HG02943 (cell line): Measurements from ENCODE around the gene HECW1.

Experiments used
- ATAC-seq: cut with Tn5 transposase; IDR thresholded peaks from one replicate; pipeline ENCODE4 v1.9.1; 2021; ENCODE audit warnings: mild to moderate bottlenecking, low read depth, moderate library complexity; ENCODE audit not compliant: unreplicated experiment

Gene HECW1

DNA sequence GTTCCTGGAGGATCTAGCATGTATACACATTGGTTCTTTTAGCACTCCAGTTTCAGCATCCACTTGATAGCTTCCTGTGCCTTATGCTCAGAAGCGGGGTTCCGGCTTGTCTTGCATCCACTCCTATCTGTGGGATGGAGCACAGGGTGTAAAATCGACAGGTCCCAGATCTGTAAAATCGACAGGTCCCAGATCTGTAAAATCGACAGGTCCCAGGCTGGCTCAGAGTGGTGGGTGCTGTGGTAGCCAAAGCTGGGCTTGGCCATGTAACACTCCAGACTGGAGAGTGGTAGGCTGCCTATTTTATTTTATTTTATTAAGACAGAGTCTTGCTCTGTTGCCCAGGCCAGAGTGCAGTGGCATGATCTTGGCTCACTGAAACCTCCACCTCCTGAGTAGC is 30.3 kb downstream of the HECW1 start:
- no peak for ATAC-seq

DNA sequence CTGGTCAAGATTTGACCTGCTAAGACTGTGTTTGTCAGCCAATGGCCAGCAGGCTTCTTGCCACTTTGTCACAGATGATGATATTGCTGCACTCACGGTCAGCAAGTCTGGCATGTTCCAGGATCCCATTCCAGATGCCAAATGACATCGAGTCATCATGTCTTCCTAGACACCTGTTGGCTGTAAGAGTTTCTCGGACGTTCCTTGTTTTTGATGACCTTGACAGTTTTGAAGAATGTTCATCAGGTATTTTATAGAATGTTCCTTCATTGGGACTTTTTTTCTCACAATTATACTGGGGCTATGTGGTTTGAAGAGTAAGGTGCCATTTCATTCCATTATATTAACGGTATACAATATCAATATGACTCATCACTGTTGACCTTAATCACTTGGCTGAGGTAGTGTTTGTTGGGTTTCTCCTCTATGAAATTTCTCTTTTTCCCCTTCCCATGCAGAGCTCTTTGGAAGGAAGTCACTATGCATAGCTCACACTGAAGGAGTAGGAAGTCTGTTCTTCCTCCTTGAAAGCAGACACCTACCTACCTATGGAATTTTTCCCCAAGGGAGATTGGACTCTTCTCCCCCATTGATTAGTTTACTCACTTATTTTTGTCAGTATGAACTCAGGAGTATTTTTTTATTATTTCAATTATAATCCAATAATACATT is 31.6 kb downstream of the HECW1 start:
- ATAC-seq, result no peak

GRCh38 chr7:43148161-43148731 is 35.8 kb downstream of the HECW1 start:
- ATAC-seq, result no peak

GRCh38 chr7:43151076-43151475 is 38.6 kb downstream of the HECW1 start:
- no peak for ATAC-seq

- no peak for ATAC-seq
These were observed 40.2 kb downstream of the HECW1 start for GRCh38 chr7:43152696-43153095.

DNA sequence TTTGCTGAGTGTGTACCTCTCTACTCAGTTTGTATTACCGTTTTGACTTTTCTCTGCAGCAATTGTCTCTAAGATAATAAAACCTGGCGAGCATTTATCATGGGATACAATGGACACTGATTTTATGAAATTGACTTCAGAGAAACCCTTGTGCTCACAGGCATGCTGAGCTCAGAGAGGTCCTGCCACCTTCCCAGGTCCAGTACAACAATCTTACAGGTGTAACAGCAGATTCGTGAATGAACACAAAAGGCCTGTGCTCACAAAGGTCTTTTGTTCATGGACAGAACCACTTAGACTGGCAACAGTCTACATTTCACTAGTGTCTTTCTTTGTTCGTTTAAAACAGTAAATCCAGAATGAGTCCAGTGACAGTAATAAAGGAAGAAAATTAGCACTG is 43.2 kb downstream of the HECW1 start:
- ATAC-seq, result no peak

DNA sequence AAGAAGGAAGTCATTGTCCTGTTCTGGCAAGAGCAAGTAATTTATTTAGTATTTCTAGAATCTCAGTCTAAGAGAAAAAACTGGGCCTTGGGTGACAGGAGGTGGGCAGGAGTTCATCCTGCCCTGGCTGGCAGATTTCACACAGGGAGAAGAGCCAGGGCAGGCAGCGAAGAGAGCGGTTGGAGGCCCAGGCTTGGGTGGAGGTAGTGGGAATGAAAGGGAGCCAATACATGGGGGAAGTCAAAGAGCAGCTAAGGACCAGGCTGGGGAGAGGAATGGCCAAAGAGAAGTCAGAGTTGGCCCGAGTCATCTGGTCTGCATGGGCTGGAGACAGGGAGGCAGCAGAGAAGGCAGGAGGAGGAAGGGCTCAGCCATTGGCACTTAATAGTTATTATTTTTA is 51.4 kb downstream of the HECW1 start:
- ATAC-seq, result no peak

DNA sequence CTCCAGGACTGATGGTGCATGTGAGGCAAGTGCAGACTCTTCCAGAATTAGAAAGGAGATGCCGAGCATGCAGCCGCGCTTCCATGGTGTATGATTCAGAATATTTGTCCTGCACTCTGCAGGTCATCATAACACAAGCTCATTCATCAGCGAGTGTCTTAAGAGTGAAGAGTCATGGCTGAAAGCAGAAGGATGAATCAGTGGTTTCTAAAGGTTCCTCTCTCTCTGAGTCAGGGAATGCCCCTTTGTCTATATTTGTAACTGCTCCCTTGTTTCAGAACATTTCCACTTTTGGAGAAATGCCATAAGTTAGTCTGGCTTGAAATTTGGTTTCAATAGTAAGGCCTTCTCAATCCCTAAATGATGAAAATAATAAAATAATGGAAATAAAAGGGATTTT is 52.3 kb downstream of the HECW1 start:
- ATAC-seq, result peak; percentile 65

DNA sequence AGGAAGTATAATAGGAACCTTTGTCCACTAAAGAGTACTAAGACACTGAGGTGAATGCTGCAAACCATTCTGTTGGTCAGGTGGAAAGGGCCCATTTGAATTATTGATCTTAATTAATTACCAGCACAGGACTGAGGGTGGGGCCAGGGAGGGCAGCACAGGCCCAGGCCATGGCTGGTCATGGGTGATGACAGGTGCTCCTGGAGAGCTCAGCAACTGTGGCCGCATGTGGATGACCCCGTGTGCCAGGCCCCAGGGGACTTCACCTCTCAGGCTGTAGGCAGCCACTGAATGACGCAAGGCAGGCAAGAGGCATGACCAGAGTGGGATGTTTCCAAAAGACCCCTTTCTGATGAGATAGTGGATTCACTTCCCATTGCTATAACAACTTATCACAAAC is 54.2 kb downstream of the HECW1 start:
- no peak for ATAC-seq

- ATAC-seq, result no peak
These were observed 56.6 kb downstream of the HECW1 start for GRCh38 chr7:43169076-43169475.

- ATAC-seq, result no peak
These were observed 58.1 kb downstream of the HECW1 start for GRCh38 chr7:43170571-43170970.

DNA sequence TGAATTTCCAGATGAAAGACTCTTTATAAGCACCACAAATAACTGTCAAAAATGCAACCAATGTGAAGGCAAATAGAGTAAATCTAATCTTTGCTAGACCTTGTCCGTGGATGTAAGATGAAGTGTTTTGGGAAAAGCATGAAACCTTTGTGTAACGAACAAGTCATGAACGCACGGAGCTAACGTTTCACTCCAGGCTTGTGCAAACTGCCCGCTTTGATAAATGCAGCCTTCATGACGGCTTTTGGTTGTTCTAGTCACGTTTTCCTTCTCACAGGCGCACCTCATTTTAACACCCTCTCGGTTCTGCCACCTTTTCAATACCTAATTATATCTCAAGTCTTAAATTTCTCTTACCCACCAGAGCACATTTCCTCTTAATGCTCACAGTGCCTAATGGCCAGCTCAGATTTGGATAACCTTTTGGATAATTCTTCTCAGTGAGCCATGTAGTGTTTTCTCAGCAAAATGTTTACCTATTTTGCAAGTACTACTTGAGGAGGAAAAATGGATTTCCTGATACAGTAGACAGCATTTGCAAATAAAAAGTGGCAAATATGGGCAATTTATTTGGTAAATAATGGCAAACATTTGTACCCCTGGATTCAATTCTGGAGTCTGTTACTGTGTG is 63.2 kb downstream of the HECW1 start:
- no peak for ATAC-seq

DNA sequence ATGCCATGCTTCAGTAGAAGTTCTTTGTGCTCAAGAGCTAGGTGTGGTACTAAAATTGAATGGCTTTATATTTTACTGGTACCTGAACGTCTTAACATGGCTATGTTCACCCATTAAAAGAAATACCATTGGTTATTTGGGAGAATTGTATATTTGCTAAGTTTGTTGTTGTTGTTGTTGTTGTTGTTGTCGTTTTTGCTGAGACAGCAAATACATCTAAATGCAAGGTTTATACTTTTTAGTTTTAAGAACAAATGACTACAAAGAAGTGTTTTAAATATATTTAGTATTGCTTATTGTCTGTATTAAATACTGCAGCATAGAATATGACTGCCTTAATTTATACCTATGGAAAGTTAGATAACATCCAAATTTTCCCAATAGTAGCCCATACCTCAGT is 66.9 kb downstream of the HECW1 start:
- ATAC-seq, result no peak

GRCh38 chr7:43192806-43193460 is 80.5 kb downstream of the HECW1 start:
- no peak for ATAC-seq

- no peak for ATAC-seq
These were observed 81.4 kb downstream of the HECW1 start for GRCh38 chr7:43193893-43194292.

DNA sequence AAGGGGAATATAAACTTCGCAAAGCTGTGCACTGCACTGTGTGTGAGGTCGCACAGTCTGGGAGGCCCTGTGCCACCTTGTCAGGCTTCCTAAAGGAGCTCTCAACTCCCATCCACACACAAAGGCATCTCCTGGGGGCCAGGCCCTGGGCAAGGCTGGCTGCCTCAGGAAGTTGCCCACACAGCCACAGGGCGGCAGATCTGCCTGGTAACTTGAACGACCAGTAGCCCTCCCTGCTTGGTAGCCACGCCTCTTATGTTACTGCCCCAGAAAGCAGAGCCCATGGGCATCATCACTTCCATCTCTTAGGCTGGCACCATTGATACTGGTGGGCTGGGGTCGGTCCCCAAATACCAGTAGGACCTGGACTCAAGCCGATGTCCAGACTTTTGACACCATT is 82.8 kb downstream of the HECW1 start:
- ATAC-seq, result no peak

GRCh38 chr7:43195768-43196167 is 83.3 kb downstream of the HECW1 start:
- ATAC-seq, result no peak

DNA sequence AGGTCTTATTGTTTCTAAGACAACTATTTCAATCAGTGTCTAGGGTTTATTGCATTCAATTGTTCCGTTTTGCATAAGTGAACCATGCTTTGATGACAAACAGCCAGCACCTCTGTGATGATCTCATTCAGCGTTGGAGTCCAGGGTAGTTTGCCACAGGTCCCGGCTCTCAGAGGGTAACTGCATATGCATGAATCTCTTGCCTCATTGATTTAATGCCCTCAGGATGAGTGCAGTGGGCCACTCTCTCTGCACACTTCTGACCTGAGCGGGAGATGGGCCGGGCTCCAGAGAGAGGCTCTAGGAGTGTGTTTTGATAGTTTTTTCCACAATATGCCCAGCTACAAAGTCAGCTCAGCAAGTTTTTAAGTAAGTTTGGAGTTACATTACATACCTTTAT is 83.9 kb downstream of the HECW1 start:
- ATAC-seq, result no peak

GRCh38 chr7:43198016-43198415 is 85.6 kb downstream of the HECW1 start:
- no peak for ATAC-seq

GRCh38 chr7:43198599-43199090 is 86.2 kb downstream of the HECW1 start:
- no peak for ATAC-seq

DNA sequence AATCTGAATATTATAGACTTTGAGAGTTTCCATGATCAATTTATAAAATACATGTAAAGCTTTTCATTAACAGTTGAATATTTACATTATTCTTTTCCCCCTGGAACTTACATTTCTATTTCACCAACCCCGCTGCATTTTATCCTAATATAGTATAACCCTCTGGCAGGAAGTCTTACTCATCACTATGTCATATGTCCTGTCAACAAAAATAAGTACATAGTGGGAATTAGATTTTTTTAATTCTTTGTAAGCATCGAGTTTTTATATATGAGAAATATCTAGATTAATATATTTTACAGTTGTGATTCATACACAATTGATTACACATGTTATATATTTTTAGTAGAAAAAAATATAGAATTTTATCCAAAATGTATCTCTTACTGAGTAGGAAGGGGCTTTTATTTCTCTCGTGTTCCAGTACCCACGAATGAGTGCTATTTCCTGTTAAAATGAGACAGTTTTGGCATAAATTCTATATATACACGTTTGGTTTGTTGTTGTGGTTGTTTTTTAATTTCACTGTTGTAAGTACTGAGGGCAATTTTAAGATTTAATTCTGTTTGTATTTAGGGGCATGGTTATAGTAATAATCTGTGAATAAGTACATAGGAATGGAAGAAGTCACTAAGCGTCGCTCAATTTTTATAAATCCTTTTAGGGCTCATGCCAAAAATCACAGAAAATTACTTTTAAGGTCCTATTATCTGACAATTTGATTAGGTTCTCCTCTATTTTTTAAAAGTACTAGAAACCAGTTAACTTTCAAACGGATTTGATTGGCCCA is 87.1 kb downstream of the HECW1 start:
- ATAC-seq, result no peak
